Vagina (tissue), 2 donors: ENCODE measurements around the gene DYRK1B. TPM values are rescaled to one million over a fixed set of nuclear protein-coding genes. Genes with fewer than 3 reads are reported as not detected.
"Not testable (repeated sequence)": the region's sequence is repeated elsewhere in the genome, so short reads cannot be mapped to it uniquely, and the experiment has no call there.

Experiments used
- DNase-seq, 2 donors: peaks; one replicate each; pipeline ENCODE4 v3.0.0-alpha.2; 2017; ENCODE audit errors: extremely low spot score in 2 of 2
- H3K27ac ChIP-seq: fragments of 200-600 bp; sonication (generic); one replicate; pipeline ENCODE4 v1.5.1; 2019
- H3K27me3 ChIP-seq: fragments of 200-600 bp; sonication (generic); one replicate; pipeline ENCODE4 v1.5.1; 2019
- H3K36me3 ChIP-seq, 2 donors: fragments of 200-600 bp; sonication (generic); one replicate each; pipeline ENCODE4 v1.5.1; 2017 to 2019
- H3K4me1 ChIP-seq: fragments of 200-600 bp; sonication (generic); one replicate; pipeline ENCODE4 v1.5.1; 2019
- H3K4me3 ChIP-seq, 2 donors: fragments of 200-600 bp; sonication (generic); 1 replicate in 1 of 2; 2 replicates in 1 of 2; pipeline ENCODE4 v1.5.1; 2016 to 2019
- H3K9me3 ChIP-seq: fragments of 200-600 bp; sonication (generic); one replicate; pipeline ENCODE4 v1.5.1; 2019
- POLR2A ChIP-seq, 2 donors: fragments of 450-650 bp; IDR thresholded peaks; one replicate each; pipeline ENCODE4 v1.6.1; 2017; ENCODE audit warnings: antibody characterized with exemption in 2 of 2, mild to moderate bottlenecking in 2 of 2, moderate library complexity in 2 of 2
- POLR2AphosphoS5 ChIP-seq, 2 donors: sonication (generic); formaldehyde crosslinking; IDR thresholded peaks; one replicate each; pipeline ENCODE4 v1.9.0; 2017; ENCODE audit warnings: antibody characterized with exemption in 2 of 2, mild to moderate bottlenecking in 2 of 2, low read depth in 1 of 2; ENCODE audit not compliant: insufficient read depth in 1 of 2
- intact Hi-C: fragments of 100-400 bp; cut with DNase I; formaldehyde crosslinking; loops from one replicate; pipeline ENCODE4 v1.15.1; 2023
- total RNA-seq: library from RNA; depleted of rRNA; stranded (reverse); fragments of >200 nt; gene quantifications from one replicate; pipeline ENCODE4 v1.2.3, GENCODE V29; 2016
- TF ChIP-seq, protein P1 (sequence below), 3 experiments: fragments of 450-650 bp in 2 of 3; fragments of 200-600 bp in 1 of 3; sonication (generic) in 1 of 3; IDR thresholded peaks; one replicate each; pipeline ENCODE4 v1.5.1; 2017 to 2019; ENCODE audit warnings: antibody characterized with exemption in 3 of 3, mild to moderate bottlenecking in 2 of 3, moderate library complexity in 2 of 3

DYRK1B gene
- total RNA-seq, 1 donor from 2014 or later: 5.6 TPM

DNA sequence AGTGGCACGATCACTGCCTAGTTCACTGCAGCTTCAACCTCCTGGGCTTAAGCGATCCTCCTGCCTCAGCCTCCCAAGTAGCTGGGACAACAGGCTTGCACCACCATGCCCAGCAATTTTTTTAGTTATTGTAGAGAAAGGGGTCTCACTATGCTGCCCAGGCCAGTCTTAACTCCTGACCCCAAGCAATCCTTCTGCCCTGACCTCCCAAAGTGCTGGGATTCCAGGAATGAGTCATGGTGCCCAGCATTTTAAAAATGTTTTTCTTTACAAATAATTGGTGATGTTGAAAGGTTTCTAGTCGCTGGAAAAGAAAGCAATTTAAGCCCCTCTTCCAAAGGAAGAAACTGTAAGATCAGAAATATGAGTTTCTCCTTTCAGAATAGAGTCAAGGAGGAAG is 19.4 kb downstream of the DYRK1B start:
- DNase-seq: no peak
- Histone ChIP-seq H3K4me1 (no peaks in the 10 kb centered on the region), H3K27me3 (no peaks in the 10 kb centered on the region), H3K27ac (no peak overlapping the region), H3K9me3 (no peaks in the 10 kb centered on the region), H3K36me3 (no peaks in the 10 kb centered on the region), H3K4me3 (no peak overlapping the region)
- intact Hi-C loops: no loop called here
- TF ChIP-seq POLR2AphosphoS5 (IDR thresholded peaks at IDR 0.05; ENCODE audit: insufficient read depth in 1 of 2, low read depth in 1 of 2): no peak

DNA sequence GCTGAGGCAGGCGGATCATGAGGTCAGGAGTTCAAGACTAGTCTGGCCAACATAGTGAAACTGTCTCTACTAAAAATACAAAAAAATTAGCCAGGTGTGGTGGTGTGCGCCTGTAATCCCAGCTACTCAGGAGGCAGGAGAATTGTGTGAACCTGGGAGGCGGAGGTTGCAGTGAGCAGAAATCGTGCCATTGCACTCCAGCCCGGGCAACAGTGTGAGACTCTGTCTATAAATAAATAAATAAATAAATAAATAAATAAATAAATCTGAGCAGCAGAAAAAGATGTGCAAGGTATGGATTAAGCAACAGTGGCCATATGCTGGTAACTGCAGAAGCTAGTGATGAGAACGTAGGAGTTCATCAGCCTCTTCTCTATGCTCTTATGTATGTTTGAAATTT is 19.9 kb downstream of the DYRK1B start:
- intact Hi-C loops, H3K4me1 ChIP-seq: not testable (repeated sequence)

DNA sequence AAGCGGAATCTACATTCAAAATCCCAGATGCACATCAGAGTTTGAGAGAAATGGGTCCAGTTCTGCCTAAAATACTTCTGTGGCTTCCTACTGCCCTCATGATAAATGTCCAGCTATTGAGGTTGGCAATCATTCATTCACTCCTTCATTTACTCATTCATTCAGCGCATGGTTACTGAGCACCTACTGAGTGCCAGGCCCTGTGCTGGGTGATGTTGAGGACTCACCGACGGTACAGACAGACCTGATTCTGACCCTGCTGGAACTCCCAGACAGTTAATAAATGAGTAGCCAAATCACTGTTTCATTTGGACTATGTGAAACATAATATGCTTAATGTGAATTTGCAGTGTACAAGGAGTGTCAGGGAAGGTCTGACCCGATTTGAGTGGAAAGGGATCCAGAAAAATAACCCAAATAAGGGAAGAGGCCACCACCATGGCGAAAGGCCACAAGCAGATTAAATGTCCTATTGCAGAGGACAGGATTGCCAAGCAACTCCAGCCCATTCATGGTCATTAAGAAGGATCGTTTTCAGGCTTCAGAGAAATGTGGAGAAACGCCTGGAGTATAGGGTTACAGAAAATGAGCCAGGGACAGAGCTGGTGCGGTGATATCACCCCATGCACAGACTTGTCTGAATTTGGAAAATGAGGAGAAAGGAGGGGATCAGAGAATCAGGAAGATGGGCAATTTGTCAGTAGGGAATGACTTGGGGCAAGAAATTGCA is 20.5 kb downstream of the DYRK1B start:
- Histone ChIP-seq H3K27ac (no peak overlapping the region), H3K27me3 (no peaks in the 10 kb centered on the region), H3K9me3 (no peaks in the 10 kb centered on the region), H3K36me3 (no peaks in the 10 kb centered on the region), H3K4me1 (no peaks in the 10 kb centered on the region), H3K4me3 (no peak overlapping the region)
- DNase-seq: no peak
- intact Hi-C loops: no loop called here
- TF ChIP-seq, protein P1, sequence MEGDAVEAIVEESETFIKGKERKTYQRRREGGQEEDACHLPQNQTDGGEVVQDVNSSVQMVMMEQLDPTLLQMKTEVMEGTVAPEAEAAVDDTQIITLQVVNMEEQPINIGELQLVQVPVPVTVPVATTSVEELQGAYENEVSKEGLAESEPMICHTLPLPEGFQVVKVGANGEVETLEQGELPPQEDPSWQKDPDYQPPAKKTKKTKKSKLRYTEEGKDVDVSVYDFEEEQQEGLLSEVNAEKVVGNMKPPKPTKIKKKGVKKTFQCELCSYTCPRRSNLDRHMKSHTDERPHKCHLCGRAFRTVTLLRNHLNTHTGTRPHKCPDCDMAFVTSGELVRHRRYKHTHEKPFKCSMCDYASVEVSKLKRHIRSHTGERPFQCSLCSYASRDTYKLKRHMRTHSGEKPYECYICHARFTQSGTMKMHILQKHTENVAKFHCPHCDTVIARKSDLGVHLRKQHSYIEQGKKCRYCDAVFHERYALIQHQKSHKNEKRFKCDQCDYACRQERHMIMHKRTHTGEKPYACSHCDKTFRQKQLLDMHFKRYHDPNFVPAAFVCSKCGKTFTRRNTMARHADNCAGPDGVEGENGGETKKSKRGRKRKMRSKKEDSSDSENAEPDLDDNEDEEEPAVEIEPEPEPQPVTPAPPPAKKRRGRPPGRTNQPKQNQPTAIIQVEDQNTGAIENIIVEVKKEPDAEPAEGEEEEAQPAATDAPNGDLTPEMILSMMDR (IDR thresholded peaks at IDR 0.05): no peak
- no peak for TF ChIP-seq POLR2A (IDR thresholded peaks at IDR 0.05)
- TF ChIP-seq POLR2AphosphoS5 (IDR thresholded peaks at IDR 0.05; ENCODE audit: insufficient read depth in 1 of 2, low read depth in 1 of 2): no peak

More for the DNA sequence above, 19.9 kb downstream of the DYRK1B start:
- H3K27ac ChIP-seq, H3K9me3 ChIP-seq, H3K36me3 ChIP-seq, DNase-seq, H3K27me3 ChIP-seq, H3K4me3 ChIP-seq: not testable (repeated sequence)

DNA sequence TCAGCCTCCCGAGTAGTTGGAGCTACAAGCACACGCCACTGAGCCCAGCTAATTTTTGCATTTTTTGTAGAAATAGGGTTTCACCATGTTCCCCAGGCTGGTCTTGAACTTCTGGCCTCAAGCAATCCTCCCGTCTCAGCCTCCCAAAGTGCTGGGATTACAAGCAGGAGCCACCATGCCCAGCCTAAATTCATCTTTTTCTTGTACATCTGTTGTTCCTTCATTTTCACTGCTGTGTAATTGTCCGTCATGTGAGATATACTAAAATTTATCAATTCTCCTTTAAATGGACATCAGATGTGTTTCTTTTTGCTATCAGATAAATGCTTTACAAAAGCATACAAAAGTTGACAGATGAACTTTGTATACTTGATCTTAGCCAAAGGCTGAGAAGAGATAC is 22.9 kb downstream of the DYRK1B start:
- no peak for DNase-seq

DNA sequence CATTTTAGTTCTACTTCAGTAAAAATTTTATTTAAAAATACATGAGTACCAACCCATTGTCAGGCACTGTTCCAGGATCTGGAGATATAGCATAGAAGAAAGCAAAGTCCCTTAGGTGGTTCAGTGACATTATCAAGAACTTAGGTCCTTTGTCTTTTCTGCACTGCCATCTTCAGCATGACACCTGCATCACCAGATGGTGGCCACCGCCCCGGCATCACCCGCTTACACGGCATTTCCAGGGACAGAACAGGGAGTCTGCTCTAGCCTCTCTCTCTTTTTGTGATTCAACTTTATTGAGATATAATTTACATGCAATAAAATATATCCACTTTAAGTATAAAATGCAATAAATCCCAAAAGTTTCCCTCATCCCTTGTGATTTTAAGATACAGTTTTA is 23.5 kb downstream of the DYRK1B start:
- Histone ChIP-seq H3K4me1 (no peaks in the 10 kb centered on the region), H3K27me3 (no peaks in the 10 kb centered on the region), H3K27ac (no peak overlapping the region), H3K36me3 (no peaks in the 10 kb centered on the region), H3K4me3 (no peak overlapping the region), H3K9me3 (no peaks in the 10 kb centered on the region)
- TF ChIP-seq POLR2A (IDR thresholded peaks at IDR 0.05) (no peak), POLR2AphosphoS5 (IDR thresholded peaks at IDR 0.05; ENCODE audit: insufficient read depth in 1 of 2, low read depth in 1 of 2) (no peak)
- TF ChIP-seq, protein P1 (IDR thresholded peaks at IDR 0.05): no peak
- DNase-seq: no peak
- intact Hi-C loops: no loop called here

More for the DNA sequence above, 22.9 kb downstream of the DYRK1B start:
- no peaks in the 10 kb centered on the region for H3K36me3 ChIP-seq
- TF ChIP-seq, protein P1 (IDR thresholded peaks at IDR 0.05): no peak
- TF ChIP-seq POLR2AphosphoS5 (IDR thresholded peaks at IDR 0.05; ENCODE audit: insufficient read depth in 1 of 2, low read depth in 1 of 2) (no peak), POLR2A (IDR thresholded peaks at IDR 0.05) (no peak)
- no peaks in the 10 kb centered on the region for H3K4me1 ChIP-seq
- H3K4me3 ChIP-seq: no peak overlapping the region
- H3K9me3 ChIP-seq: no peaks in the 10 kb centered on the region
- H3K27me3 ChIP-seq: no peaks in the 10 kb centered on the region
- H3K27ac ChIP-seq: no peak overlapping the region
- intact Hi-C loops: no loop called here

DNA sequence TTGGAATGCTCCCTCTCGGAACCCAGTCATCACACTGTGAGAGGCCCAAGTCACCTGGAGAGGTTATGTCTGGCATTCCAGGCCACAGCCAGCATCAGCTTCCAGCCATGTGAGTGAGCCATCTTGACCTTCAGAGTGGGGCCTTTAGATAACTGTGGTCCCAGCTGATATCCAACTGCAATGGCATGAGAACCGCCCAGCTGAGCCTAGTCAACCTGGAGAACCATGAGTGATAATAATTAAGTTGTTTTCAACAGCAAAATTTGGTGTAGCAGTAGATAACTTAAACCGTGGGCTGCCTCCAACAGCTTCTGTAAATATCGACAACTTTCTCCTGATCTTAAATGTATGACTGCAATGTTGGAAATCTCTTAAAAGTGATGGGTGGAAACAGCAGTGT is 24.6 kb downstream of the DYRK1B start:
- Histone ChIP-seq H3K36me3 (no peaks in the 10 kb centered on the region), H3K9me3 (no peaks in the 10 kb centered on the region), H3K4me1 (no peaks in the 10 kb centered on the region), H3K27me3 (no peaks in the 10 kb centered on the region), H3K27ac (no peak overlapping the region), H3K4me3 (no peak overlapping the region)
- intact Hi-C loops: no loop called here
- TF ChIP-seq POLR2AphosphoS5 (IDR thresholded peaks at IDR 0.05; ENCODE audit: insufficient read depth in 1 of 2, low read depth in 1 of 2): no peak
- TF ChIP-seq POLR2A (IDR thresholded peaks at IDR 0.05): no peak
- TF ChIP-seq, protein P1 (IDR thresholded peaks at IDR 0.05): no peak
- DNase-seq: no peak

DNA sequence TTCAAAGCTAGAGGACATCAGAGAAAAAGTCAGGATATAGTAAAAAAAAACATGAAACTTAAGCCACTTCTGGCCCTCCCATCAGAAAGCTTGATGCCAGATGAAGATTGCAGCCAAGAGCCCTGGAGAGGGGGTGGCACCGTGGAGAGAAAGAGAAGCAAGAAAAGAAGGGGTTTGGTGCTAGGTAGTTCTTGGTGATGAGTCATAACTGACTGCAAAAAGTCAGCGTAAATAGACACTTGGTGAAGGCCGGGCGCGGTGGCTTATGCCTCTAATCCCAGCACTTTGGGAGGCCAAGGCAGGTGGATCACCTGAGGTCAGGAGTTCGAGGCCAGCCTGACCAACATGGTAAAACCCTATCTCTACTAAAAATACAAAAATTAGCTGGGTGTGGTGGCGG is 25.3 kb downstream of the DYRK1B start:
- H3K36me3 ChIP-seq, intact Hi-C loops, H3K4me1 ChIP-seq, DNase-seq, H3K27ac ChIP-seq, H3K27me3 ChIP-seq, H3K4me3 ChIP-seq, H3K9me3 ChIP-seq: not testable (repeated sequence)
